OCI-LY7 (cell line): ENCODE data around the gene MKKS. TPM values are rescaled to one million over a fixed set of nuclear protein-coding genes. Genes with fewer than 3 reads are reported as not detected.
"Not testable (repeated sequence)": the region's sequence is repeated elsewhere in the genome, so short reads cannot be mapped to it uniquely, and the experiment has no call there.

ENCODE experiments used
- BruUV-seq: library from RNA; stranded (reverse); fragments of 400-500 nt; replicated peaks from 2 replicates; lab custom pipeline; 2021; lab: Mats Ljungman, UMichigan
- CTCF ChIA-PET: fragments of 300-600 bp; sonication (Branson Sonifier 250); formaldehyde crosslinking; loops from one replicate; lab custom pipeline; 2022; ENCODE audit warnings: antibody characterized with exemption; ENCODE audit not compliant: unreplicated experiment; lab: Charles Lee
- POLR2A ChIA-PET: fragments of 300-600 bp; sonication (Branson Sonifier 250); formaldehyde crosslinking; loops from one replicate; lab custom pipeline; 2022; ENCODE audit warnings: antibody characterized with exemption; lab: Charles Lee
- DNase-seq: peaks from one replicate; pipeline ENCODE4 v3.0.0-alpha.2; 2015; ENCODE audit warnings: low spot score
- H2AFZ ChIP-seq: fragments of 200-600 bp; sonication (generic), shearing (Covaris generic); 2 replicates; pipeline ENCODE4 v1.6.1; 2014; ENCODE audit warnings: mild to moderate bottlenecking, antibody characterized with exemption, low read length, moderate library complexity
- H3K27ac ChIP-seq: fragments of 200-600 bp; sonication (generic); 2 replicates; pipeline ENCODE4 v1.5.1; 2014; ENCODE audit warnings: mixed run types, low read depth, mild to moderate bottlenecking, moderate library complexity, low read length, inconsistent platforms; ENCODE audit not compliant: poor library complexity, severe bottlenecking
- H3K36me3 ChIP-seq: fragments of 200-600 bp; sonication (generic); 2 replicates; pipeline ENCODE4 v1.6.1; 2014; ENCODE audit warnings: mild to moderate bottlenecking, antibody characterized with exemption, low read length, moderate library complexity, mixed read lengths; ENCODE audit not compliant: insufficient read depth
- H3K4me1 ChIP-seq: fragments of 200-600 bp; sonication (generic); 2 replicates; pipeline ENCODE4 v1.5.1; 2014; ENCODE audit warnings: mild to moderate bottlenecking, low read length; ENCODE audit not compliant: insufficient read depth, poor library complexity, severe bottlenecking
- H3K4me2 ChIP-seq: fragments of 200-600 bp; sonication (generic); 2 replicates; pipeline ENCODE4 v1.6.1; 2014; ENCODE audit warnings: mild to moderate bottlenecking, low read length
- H3K4me3 ChIP-seq: fragments of 200-600 bp; sonication (generic); 2 replicates; pipeline ENCODE4 v1.5.1; 2014; ENCODE audit warnings: mild to moderate bottlenecking, low read depth, low read length; ENCODE audit not compliant: poor library complexity, severe bottlenecking
- H3K79me2 ChIP-seq: fragments of 200-600 bp; sonication (generic); 2 replicates; pipeline ENCODE4 v1.6.1; 2016; ENCODE audit warnings: low read depth, mild to moderate bottlenecking, low read length, moderate library complexity, mixed read lengths; ENCODE audit not compliant: insufficient read depth
- H3K9me2 ChIP-seq: fragments of 200-600 bp; sonication (generic); 2 replicates; pipeline ENCODE4 v1.6.1; 2016; ENCODE audit warnings: mild to moderate bottlenecking, low read length, mixed read lengths; ENCODE audit not compliant: insufficient read depth
- H3K9me3 ChIP-seq: fragments of 200-600 bp; sonication (generic); 2 replicates; pipeline ENCODE4 v1.6.1; 2014; ENCODE audit warnings: mild to moderate bottlenecking, mixed run types, low read length, mixed read lengths
- H4K20me1 ChIP-seq: fragments of 200-600 bp; sonication (generic); 2 replicates; pipeline ENCODE4 v1.6.1; 2014; ENCODE audit warnings: mild to moderate bottlenecking, antibody characterized with exemption, low read length, moderate library complexity, mixed read lengths; ENCODE audit not compliant: insufficient read depth
- EZH2phosphoT487 ChIP-seq: fragments of 200-600 bp; sonication (generic); IDR thresholded peaks from 2 replicates; pipeline ENCODE4 v1.6.1; 2018; ENCODE audit warnings: low read depth, borderline replicate concordance, mild to moderate bottlenecking, mixed run types, antibody characterized with exemption, low read length, moderate library complexity, mixed read lengths
- intact Hi-C: fragments of 100-400 bp; cut with micrococcal nuclease; formaldehyde crosslinking; loops from one replicate; pipeline ENCODE4 v1.10.0; 2022; ENCODE audit not compliant: unreplicated experiment
- total RNA-seq, 2 experiments: library from RNA; depleted of rRNA in 1 of 2; stranded (reverse); fragments of >200 nt in 1 of 2; shearing (Covaris generic) in 1 of 2; gene quantifications; 2 replicates each; pipeline ENCODE4 v1.2.3, GENCODE V29; 2014 to 2022
- TF ChIP-seq, protein P1 (sequence below): fragments of 200-600 bp; sonication (generic); conservative IDR thresholded peaks from 2 replicates; pipeline ENCODE4 v1.5.1; 2014; ENCODE audit warnings: mild to moderate bottlenecking, antibody characterized with exemption, low read length, moderate library complexity, mixed read lengths

MKKS gene
- total RNA-seq, 2 experiments from 2014 or later: 1.0 to 5.6 TPM

DNA sequence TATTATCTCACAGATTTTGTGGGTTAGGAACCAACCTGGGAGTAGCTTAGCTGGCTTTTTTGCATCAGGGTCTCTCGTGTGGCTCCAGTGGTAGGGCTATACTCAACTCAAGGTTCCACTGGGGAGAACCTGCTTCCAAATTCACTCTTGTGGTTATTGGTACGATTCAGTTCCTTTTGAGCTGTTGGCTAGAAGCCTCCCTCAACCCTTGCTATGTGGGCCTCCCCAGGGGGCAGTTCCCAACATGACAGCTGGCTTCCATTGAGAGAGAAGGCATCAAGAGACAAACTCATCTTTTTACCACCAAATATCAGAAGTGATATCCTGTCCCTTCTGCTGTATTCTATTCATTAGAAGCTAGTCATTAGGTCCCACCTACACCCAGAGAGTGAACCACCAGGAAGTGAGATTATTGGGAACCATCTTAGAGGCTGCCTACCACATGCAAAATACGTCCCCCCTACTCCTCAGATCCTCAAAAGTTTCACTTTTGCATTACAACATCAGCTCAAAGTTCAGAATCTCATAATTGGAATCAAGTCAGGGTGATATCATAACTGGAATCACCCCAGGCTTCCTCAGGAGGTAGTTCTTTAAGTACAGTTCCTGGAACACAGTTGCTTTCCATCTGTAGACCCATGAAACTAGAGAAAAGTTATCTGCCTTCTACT is 30.9 kb downstream of the MKKS start:
- H3K4me3 ChIP-seq: no peak overlapping the region
- no peaks in the 10 kb centered on the region for H3K4me1 ChIP-seq
- POLR2A ChIA-PET: interaction anchor here (0.7 to 2.1 kb wide), 3 partner anchors 11 to 325 kb away, joined by 3 to 5 read pairs (median 4); no protein-coding TSS in a partner anchor
- no TSS peak for BruUV-seq
- no peak for DNase-seq
- no peaks in the 10 kb centered on the region for H4K20me1 ChIP-seq
- no peak overlapping the region for H3K4me2 ChIP-seq
- H3K27ac ChIP-seq: no peak overlapping the region
- no peak for TF ChIP-seq EZH2phosphoT487
- TF ChIP-seq, protein P1, sequence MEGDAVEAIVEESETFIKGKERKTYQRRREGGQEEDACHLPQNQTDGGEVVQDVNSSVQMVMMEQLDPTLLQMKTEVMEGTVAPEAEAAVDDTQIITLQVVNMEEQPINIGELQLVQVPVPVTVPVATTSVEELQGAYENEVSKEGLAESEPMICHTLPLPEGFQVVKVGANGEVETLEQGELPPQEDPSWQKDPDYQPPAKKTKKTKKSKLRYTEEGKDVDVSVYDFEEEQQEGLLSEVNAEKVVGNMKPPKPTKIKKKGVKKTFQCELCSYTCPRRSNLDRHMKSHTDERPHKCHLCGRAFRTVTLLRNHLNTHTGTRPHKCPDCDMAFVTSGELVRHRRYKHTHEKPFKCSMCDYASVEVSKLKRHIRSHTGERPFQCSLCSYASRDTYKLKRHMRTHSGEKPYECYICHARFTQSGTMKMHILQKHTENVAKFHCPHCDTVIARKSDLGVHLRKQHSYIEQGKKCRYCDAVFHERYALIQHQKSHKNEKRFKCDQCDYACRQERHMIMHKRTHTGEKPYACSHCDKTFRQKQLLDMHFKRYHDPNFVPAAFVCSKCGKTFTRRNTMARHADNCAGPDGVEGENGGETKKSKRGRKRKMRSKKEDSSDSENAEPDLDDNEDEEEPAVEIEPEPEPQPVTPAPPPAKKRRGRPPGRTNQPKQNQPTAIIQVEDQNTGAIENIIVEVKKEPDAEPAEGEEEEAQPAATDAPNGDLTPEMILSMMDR: no peak
- intact Hi-C loops: no loop called here
- H3K79me2 ChIP-seq: no peaks in the 10 kb centered on the region
- CTCF ChIA-PET: no interaction called here
- peaks cover 3% of the 10 kb centered on the region; the same call in 1 of the 2 replicates for H3K36me3 ChIP-seq
- H3K9me3 ChIP-seq: no peaks in the 10 kb centered on the region
- H3K9me2 ChIP-seq: no peaks in the 10 kb centered on the region
- H2AFZ ChIP-seq: no peak overlapping the region

DNA sequence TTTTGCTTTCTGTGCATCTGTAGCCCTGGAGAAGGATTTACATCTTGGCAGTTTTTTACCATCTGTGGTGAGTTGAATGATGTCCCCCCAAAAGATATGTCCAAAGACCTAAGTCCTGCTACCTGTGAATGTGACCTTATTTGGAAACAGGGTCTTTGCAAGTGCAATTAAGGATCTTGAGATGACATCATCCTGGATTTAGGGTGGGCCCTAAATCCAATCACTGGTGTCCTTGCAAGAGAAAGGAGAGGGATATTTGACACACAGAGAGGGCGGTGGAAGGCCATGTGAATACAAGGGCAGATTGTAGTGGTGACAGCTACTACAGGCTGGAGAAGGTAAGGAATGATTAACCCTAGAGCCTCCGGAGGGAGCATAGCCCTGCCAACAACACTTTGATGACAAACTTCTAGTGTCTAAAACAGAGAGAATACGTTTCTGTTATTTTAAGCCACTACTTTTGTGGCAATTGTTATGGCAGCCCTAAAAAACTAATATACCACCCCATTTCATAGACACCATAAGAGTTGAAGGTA is 35.1 kb downstream of the MKKS start:
- no peak for TF ChIP-seq EZH2phosphoT487
- TF ChIP-seq, protein P1: no peak
- CTCF ChIA-PET: no interaction called here
- POLR2A ChIA-PET: no interaction called here
- BruUV-seq: no TSS peak
- Histone ChIP-seq H2AFZ (no peak overlapping the region), H3K9me2 (no peaks in the 10 kb centered on the region), H3K4me3 (no peak overlapping the region), H4K20me1 (no peaks in the 10 kb centered on the region), H3K27ac (no peak overlapping the region), H3K79me2 (no peaks in the 10 kb centered on the region), H3K36me3 (no peaks in the 10 kb centered on the region), H3K9me3 (no peaks in the 10 kb centered on the region), H3K4me2 (no peak overlapping the region), H3K4me1 (no peaks in the 10 kb centered on the region)
- intact Hi-C loops: no loop called here
- no peak for DNase-seq

DNA sequence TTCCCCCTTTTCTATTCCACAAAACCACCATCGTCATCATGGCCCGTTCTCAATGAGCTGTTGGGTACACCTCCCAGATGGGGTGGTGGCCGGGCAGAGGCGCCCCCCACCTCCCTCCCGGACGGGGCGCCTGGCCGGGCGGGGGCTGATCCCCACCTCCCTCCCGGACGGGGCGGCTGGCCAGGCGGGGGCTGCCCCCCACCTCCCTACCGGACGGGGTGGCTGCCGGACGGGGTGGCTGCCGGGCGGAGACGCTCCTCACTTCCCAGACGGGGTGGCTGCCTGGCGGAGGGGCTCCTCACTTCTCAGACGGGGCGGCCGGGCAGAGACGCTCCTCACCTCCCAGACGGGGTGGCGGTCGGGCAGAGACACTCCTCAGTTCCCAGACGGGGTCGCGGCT is 39.3 kb downstream of the MKKS start:
- CTCF ChIA-PET, H4K20me1 ChIP-seq, H3K36me3 ChIP-seq, H3K79me2 ChIP-seq, POLR2A ChIA-PET, H2AFZ ChIP-seq, intact Hi-C loops, DNase-seq, H3K9me3 ChIP-seq, H3K4me3 ChIP-seq, H3K27ac ChIP-seq, H3K4me2 ChIP-seq, BruUV-seq, H3K9me2 ChIP-seq, H3K4me1 ChIP-seq: not testable (repeated sequence)
